GM21447 (cell line): ENCODE measurements around the gene ILRUN.
"Not testable (repeated sequence)": the region's sequence is repeated elsewhere in the genome, so short reads cannot be mapped to it uniquely, and the experiment has no call there.

ENCODE experiments used
- ATAC-seq: cut with Tn5 transposase; IDR thresholded peaks from one replicate; pipeline ENCODE4 v1.9.1; 2021; ENCODE audit not compliant: unreplicated experiment

The ILRUN gene

GRCh38 chr6:34696739-34697543 lies at the start of gene ILRUN:
Gene ILRUN (minus strand): TSS chr6:34696767. CDS start chr6:34696603, 164 bp downstream.
- ATAC-seq, result peak; percentile 76

- ATAC-seq, result no peak
These were observed 48.9 kb upstream of the ILRUN start for GRCh38 chr6:34745277-34746103.

- not testable (repeated sequence) for ATAC-seq
These were observed 47.7 kb upstream of the ILRUN start for GRCh38 chr6:34744294-34744647.

- ATAC-seq, result no peak
These were observed 47.2 kb upstream of the ILRUN start for GRCh38 chr6:34743625-34744293.

GRCh38 chr6:34742094-34742493 lies 45.5 kb upstream of the ILRUN start:
- no peak for ATAC-seq

GRCh38 chr6:34736823-34737222 lies 40.3 kb upstream of the ILRUN start:
- ATAC-seq, result no peak

- ATAC-seq, result no peak
These were observed 35.0 kb upstream of the ILRUN start for GRCh38 chr6:34731393-34732060.

- no peak for ATAC-seq
These were observed 33.3 kb upstream of the ILRUN start for GRCh38 chr6:34729631-34730470.

- no peak for ATAC-seq
These were observed 29.5 kb upstream of the ILRUN start for GRCh38 chr6:34726055-34726454.

- ATAC-seq, result no peak
These were observed 26.6 kb upstream of the ILRUN start for GRCh38 chr6:34723203-34723602.

- no peak for ATAC-seq
These were observed 25.9 kb upstream of the ILRUN start for GRCh38 chr6:34722451-34722850.

GRCh38 chr6:34720160-34720559 lies 23.6 kb upstream of the ILRUN start:
- not testable (repeated sequence) for ATAC-seq

GRCh38 chr6:34719646-34720045 lies 23.1 kb upstream of the ILRUN start:
- not testable (repeated sequence) for ATAC-seq

- no peak for ATAC-seq
These were observed 22.4 kb upstream of the ILRUN start for GRCh38 chr6:34718976-34719375.

- no peak for ATAC-seq
These were observed 20.9 kb upstream of the ILRUN start for GRCh38 chr6:34717466-34717865.

GRCh38 chr6:34714663-34715062 lies 18.1 kb upstream of the ILRUN start:
- no peak for ATAC-seq

- not testable (repeated sequence) for ATAC-seq
These were observed 16.3 kb upstream of the ILRUN start for GRCh38 chr6:34712881-34713280.

- no peak for ATAC-seq
These were observed 12.8 kb upstream of the ILRUN start for GRCh38 chr6:34709386-34709785.

GRCh38 chr6:34705241-34705640 lies 8.7 kb upstream of the ILRUN start:
- no peak for ATAC-seq

- no peak for ATAC-seq
These were observed 4.6 kb upstream of the ILRUN start for GRCh38 chr6:34701199-34701598.
